ENCODE measurements around the gene GAPVD1. TPM values are rescaled to one million over a fixed set of nuclear protein-coding genes. Genes with fewer than 3 reads are reported as not detected.

The GAPVD1 gene
- total and polyA plus RNA-seq, 2 of the 8 experiments (the other 6 are each of a cell fraction or from before 2014, with no cell fraction given): 5.5 to 40.5 TPM

DNA sequence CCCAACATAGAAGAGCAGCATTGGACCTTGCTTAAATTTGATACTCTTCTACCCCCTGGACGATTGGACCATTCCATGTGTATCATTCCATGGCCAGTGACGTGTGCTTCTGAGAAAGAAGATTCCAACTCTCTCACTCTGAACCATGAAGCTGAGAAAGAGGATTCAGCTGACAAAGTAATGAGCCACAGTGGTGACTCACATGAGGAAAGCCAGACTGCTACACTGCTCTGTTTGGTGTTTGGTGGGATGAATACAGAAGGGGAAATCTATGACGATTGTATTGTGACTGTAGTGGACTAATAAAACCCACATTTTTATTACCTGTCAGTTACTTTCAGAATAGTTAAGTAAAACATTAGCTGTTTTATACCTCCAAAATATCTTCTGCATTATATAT is 27.9 kb upstream of the GAPVD1 start:
- Histone ChIP-seq H3K18ac (ENCODE audit: extremely low read depth, low read length) (no peak overlapping the region), H3K79me1 (ENCODE audit: low read depth, low read length) (0 out of 2 replicates have a peak, but pooled peaks cover 3% of the 10 kb centered on the region), H2BK120ac (replicated peaks; ENCODE audit: low read depth, low read length) (no peak overlapping the region), H3K23me2 (ENCODE audit: low read depth, low read length) (no peaks in the 10 kb centered on the region; the same call in 1 of the 2 replicates), H3K4me2 (ENCODE audit: insufficient read depth in 1 of 2, low read depth in 2 of 2, low read length in 2 of 2) (no peak overlapping the region), H3K56ac (replicated peaks; ENCODE audit: insufficient read length, low read depth, low read length) (no peak overlapping the region), H3K27me3 (replicated peaks in 1 of 4; ENCODE audit: control insufficient read depth in 3 of 4, extremely low read depth in 1 of 4, insufficient read depth in 3 of 4, low read length in 3 of 4) (peaks cover 0 to 2% (median 0%) of the 10 kb centered on the region in 4 experiments; a peak in 1 of 7 replicates), H3K4ac (replicated peaks; ENCODE audit: insufficient read length, low read depth, low read length) (no peak overlapping the region), H3K9ac (replicated peaks in 1 of 4; ENCODE audit: extremely low read depth in 1 of 4, low read depth in 3 of 4, low read length in 3 of 4) (no peak overlapping the region), H4K91ac (replicated peaks; ENCODE audit: insufficient read length, low read length) (no peak overlapping the region), H3K4me1 (replicated peaks in 1 of 4; ENCODE audit: control insufficient read depth in 3 of 4, insufficient read depth in 4 of 4, low read length in 3 of 4) (peaks cover 0 to 3% (median under 1%) of the 10 kb centered on the region in 4 experiments; a peak in 1 of 7 replicates), H2BK12ac (ENCODE audit: low read depth, low read length) (no peak overlapping the region), H3K79me2 (ENCODE audit: control insufficient read depth in 1 of 2, insufficient read depth in 2 of 2, low read length in 2 of 2) (peaks cover 0 to 9% of the 10 kb centered on the region in 2 experiments; a peak in 2 of 4 replicates), H3K9me3 (ENCODE audit: insufficient read depth in 2 of 2, low read depth in 1 of 2, low read length in 1 of 2) (no peaks in the 10 kb centered on the region), H2BK20ac (ENCODE audit: low read length) (no peak overlapping the region), H3K36me3 (ENCODE audit: control insufficient read depth in 2 of 4, insufficient read depth in 4 of 4, low read length in 3 of 4) (peaks cover 17 to 44% (median 34%) of the 10 kb centered on the region in 4 experiments), H3K23ac (ENCODE audit: insufficient read length) (no peak overlapping the region), H3K27ac (ENCODE audit: low read depth, low read length) (no peak overlapping the region), H3K14ac (ENCODE audit: insufficient read length) (no peak overlapping the region), H2AFZ (ENCODE audit: low read length) (no peak overlapping the region), H4K20me1 (replicated peaks in 1 of 2; ENCODE audit: control insufficient read depth in 1 of 2, insufficient read depth in 2 of 2, low read length in 2 of 2) (peaks cover 0 to 7% of the 10 kb centered on the region in 2 experiments), H4K5ac (ENCODE audit: insufficient read length, low read depth, low read length) (no peak overlapping the region), H3K4me3 (ENCODE audit: extremely low read depth in 1 of 4, insufficient read depth in 2 of 4, low read depth in 3 of 4, low read length in 4 of 4) (no peak overlapping the region), H2BK5ac (ENCODE audit: low read depth, low read length) (no peak overlapping the region), H2AK5ac (ENCODE audit: low read depth, low read length) (no peak overlapping the region), H2BK15ac (ENCODE audit: low read length) (no peak overlapping the region), H4K8ac (ENCODE audit: extremely low read depth, insufficient read depth, low read length) (no peak overlapping the region)
- CTCF ChIA-PET (ENCODE audit: partially characterized antibody): no interaction called here
- FAIRE-seq: no peak
- 98% methylated on average over 3 of the region's 3 CpGs; no CpG with 5 or more reads in 1 of the 2 experiments for WGBS, 2 experiments (ENCODE audit: extremely low coverage in 1 of 2, insufficient coverage in 1 of 2, insufficient read length in 1 of 2, insufficient replicate concordance in 2 of 2, low coverage in 1 of 2, low lambda C conversion rate in 2 of 2, missing lambda C conversion rate in 1 of 2)
- POLR2A ChIA-PET (ENCODE audit: partially characterized antibody): interaction anchor here (1.0 kb wide), 1 partner anchor 372 kb away, joined by 4 read pairs; the partner anchor contains the start of genes ARPC5L and RPL35
- no peak for DNase-seq (ENCODE audit: low read depth in 1 of 2, low spot score in 2 of 2)
- no peak for TF ChIP-seq SIX5 (IDR thresholded peaks at IDR 0.05; ENCODE audit: low read depth, low read length)
- no peak for TF ChIP-seq BCL11A (IDR thresholded peaks at IDR 0.05; ENCODE audit: low read depth in 2 of 2, low read length in 2 of 2)
- TF ChIP-seq SRF (IDR thresholded peaks at IDR 0.05; ENCODE audit: low read depth, low read length): no peak
- TF ChIP-seq, protein P1, sequence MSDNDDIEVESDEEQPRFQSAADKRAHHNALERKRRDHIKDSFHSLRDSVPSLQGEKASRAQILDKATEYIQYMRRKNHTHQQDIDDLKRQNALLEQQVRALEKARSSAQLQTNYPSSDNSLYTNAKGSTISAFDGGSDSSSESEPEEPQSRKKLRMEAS (IDR thresholded peaks at IDR 0.05): no peak
- no peak for TF ChIP-seq TCF12 (IDR thresholded peaks at IDR 0.05; ENCODE audit: low read depth, low read length)
- TF ChIP-seq RBBP5 (IDR thresholded peaks at IDR 0.05; ENCODE audit: borderline replicate concordance, low read depth, low read length): no peak
- TF ChIP-seq, protein P2, sequence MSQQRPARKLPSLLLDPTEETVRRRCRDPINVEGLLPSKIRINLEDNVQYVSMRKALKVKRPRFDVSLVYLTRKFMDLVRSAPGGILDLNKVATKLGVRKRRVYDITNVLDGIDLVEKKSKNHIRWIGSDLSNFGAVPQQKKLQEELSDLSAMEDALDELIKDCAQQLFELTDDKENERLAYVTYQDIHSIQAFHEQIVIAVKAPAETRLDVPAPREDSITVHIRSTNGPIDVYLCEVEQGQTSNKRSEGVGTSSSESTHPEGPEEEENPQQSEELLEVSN (IDR thresholded peaks at IDR 0.05): no peak
- no peak for TF ChIP-seq NANOG (IDR thresholded peaks at IDR 0.05; ENCODE audit: insufficient read depth, low read depth, low read length, poor library complexity, severe bottlenecking)
- TF ChIP-seq YY1 (IDR thresholded peaks at IDR 0.05; ENCODE audit: low read depth, low read length): no peak
- no peak for TF ChIP-seq NRF1 (IDR thresholded peaks at IDR 0.05; ENCODE audit: low read depth, low read length)
- TF ChIP-seq BACH1 (IDR thresholded peaks at IDR 0.05; ENCODE audit: low read length): no peak
- no peak for TF ChIP-seq POLR2AphosphoS5 (IDR thresholded peaks at IDR 0.05; ENCODE audit: low read depth, low read length)
- TF ChIP-seq SIRT6 (IDR thresholded peaks at IDR 0.05; ENCODE audit: low read length): no peak
- no peak for TF ChIP-seq TBP (IDR thresholded peaks at IDR 0.05; ENCODE audit: low read depth, low read length)
- TF ChIP-seq SP1 (IDR thresholded peaks at IDR 0.05; ENCODE audit: low read depth, low read length): no peak
